AG20443 (cell line): ENCODE data around the gene HOXD12.
A peak's percentile ranks its signal among the peaks of the same experiment; 100 is the strongest.

Source experiments
- DNase-seq: peaks from one replicate; pipeline ENCODE4 v3.0.0; 2012; ENCODE audit warnings: low spot score, mixed read lengths

The HOXD12 gene

DNA sequence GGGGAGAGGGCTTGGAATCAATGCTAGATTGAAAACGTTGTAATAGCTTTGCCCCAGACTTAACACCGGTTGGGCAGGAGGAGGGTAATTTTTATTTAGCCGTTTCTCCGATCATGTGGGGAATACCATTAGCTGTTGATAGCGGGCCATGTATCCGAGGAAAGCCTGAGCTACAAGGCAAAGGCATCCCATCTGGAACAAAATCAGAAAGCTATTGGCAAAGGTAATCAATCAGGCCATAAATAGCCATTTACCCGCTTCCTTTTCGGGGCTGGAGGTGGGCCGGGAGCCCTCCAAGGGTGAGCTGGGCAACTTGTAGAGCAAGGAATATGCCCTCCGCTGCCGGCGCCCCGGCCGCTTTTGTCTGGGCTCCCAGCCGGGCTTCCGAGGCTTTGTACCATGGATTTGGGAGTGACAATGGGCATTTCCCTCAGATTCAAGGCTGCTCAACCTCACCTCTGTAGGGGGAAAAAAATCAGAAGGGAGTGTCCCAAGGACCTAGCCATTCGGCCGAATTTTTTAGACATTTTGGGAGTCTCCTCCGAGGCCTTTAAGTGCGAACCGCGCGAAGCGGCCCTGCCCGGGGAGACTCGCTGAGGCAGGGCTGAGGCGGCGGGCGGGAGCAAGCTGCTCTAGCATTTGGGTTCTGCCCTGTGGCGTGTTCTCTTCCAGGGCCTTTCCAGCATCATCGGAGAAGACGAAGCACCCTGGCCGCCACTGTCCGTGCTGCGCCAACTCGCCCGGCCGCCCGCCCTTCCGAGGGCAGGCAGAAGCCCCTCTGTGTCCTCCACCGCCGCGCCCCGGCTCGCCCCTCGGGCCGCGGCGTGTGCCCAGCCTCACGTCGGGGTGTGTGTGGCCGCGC is 21.8 kb downstream of the HOXD12 start:
- no peak for DNase-seq

DNA sequence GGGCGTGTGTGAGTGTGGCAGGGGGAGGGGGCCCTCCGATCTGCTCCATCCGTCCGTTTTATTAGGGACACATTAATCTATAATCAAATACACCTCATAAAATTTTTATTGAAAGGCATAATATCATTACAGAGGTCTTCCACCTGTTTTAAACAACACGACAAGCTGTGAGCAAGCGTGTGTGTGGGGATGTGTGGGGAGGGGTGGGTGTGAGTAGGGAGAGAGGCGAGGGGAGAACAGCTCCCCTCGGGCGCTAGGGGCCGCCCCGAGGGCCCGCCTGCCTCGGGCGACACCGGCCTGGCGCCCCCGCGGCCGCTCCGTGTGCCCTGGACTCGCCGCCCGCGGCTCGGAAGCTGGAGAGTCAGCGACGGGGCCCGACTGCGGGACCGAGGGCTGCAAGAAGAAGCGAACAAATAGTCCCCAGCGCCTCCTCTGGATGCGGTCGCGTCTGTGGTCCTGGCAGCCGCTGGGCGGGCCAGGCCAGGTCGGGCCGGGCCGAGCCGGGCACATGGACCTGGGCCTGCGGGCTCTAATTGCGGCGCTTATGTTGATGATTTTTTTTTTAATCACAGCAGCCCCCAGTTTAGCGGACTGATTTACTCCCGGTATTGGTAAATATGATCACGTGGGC is 22.6 kb downstream of the HOXD12 start:
- peak; percentile 73 for DNase-seq

DNA sequence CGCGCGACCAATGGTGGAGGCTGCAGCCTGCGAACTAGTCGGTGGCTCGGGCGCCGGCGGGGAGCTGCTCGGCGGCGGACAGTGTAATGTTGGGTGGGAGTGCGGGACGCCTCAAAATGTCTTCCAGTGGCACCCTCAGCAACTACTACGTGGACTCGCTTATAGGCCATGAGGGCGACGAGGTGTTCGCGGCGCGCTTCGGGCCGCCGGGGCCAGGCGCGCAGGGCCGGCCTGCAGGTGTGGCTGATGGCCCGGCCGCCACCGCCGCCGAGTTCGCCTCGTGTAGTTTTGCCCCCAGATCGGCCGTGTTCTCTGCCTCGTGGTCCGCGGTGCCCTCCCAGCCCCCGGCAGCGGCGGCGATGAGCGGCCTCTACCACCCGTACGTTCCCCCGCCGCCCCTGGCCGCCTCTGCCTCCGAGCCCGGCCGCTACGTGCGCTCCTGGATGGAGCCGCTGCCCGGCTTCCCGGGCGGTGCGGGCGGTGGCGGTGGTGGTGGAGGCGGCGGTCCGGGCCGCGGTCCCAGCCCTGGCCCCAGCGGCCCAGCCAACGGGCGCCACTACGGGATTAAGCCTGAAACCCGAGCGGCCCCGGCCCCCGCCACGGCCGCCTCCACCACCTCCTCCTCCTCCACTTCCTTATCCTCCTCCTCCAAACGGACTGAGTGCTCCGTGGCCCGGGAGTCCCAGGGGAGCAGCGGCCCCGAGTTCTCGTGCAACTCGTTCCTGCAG is 23.3 kb downstream of the HOXD12 start, which contains the start of gene HOXD9:
Gene HOXD9, plus strand, starts transcription at position 37 of the 728 bp plus-strand sequence. Its CDS starts 50 bp downstream, at position 87.
- peak; percentile 83 for DNase-seq

DNA sequence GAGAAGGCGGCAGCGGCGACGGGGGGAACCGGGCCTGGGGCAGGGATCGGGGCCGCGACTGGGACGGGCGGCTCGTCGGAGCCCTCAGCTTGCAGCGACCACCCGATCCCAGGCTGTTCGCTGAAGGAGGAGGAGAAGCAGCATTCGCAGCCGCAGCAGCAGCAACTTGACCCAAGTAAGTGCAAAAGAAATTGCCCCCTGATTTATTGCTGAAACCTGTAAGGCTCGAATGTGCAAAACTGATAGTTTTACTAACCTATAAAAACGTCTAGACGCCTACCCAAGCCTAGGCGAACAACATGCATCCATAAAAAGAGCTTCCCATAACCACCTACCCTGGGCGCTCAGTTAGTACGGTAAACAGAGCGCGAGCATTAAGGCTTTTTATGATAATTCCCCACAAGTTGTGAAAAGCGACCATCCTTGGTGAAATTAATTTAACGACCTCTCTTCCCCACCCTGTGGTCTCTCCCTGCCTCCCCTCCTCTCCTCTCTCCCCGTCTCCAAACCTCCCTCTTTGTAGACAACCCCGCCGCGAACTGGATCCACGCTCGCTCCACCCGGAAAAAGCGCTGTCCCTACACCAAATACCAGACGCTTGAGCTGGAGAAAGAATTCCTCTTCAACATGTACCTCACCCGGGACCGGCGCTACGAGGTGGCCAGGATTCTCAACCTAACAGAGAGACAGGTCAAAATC is 24.0 kb downstream of the HOXD12 start:
- DNase-seq, result no peak

GRCh38 chr2:176124110-176124946 is 24.7 kb downstream of the HOXD12 start:
- no peak for DNase-seq

- no peak for DNase-seq
Measured at GRCh38 chr2:176124947-176125771, 25.6 kb downstream of the HOXD12 start.

DNA sequence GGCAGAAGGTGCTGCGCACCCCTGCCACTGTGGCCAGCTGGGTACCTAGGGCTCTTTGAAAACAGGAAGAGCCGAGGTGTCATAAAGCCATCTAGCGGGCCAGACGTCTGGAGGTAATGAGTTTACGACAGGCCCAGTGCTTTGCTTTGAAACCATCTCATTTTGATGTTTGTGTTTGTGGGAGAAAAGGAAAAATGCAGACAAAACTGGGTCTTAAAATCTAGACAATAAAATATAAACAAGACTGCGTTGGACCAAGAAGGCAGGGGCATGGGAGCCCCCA is 26.1 kb downstream of the HOXD12 start:
- no peak for DNase-seq

- no peak for DNase-seq
Measured at GRCh38 chr2:176126929-176127773, 27.6 kb downstream of the HOXD12 start.

GRCh38 chr2:176127774-176128072 is 28.1 kb downstream of the HOXD12 start:
- no peak for DNase-seq

DNA sequence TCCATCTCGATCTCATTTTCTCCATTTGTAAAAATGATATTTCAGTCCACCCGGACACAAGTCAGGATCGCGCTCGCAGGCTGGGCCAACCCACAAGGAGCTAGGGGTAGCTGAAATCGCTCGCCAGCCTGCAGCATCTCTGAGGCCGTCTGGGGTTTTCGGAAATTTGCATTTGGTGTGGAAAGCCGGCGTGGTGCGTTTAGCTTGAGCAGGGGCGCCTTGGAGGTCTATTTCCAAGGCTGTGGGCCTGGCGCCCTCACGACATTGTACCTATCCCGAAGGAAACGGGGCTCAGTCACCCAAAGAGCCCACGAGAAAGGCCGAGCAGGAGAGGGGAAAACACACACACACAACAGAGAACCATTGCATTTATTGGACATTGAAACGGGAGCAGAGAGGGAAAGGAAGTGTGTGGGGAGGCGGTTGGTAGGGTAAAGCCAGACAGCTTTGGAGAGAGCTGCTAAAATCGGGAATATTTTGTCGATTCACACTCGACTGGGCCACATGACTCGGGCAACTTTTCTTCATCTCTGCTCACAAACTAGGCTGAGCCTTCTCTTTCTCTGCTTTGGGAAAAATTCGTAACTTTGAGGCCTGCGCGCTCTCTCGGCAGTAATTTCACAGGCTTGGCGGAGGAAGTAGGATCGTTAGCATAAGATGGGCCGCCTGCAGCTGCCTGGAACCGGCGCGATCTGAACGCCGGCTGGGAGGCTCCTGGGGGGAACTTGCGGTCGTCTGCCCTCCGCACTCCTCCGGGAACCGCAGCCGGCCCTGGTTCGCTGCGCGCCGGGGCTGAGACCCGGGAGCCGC is 28.8 kb downstream of the HOXD12 start:
- no peak for DNase-seq

DNA sequence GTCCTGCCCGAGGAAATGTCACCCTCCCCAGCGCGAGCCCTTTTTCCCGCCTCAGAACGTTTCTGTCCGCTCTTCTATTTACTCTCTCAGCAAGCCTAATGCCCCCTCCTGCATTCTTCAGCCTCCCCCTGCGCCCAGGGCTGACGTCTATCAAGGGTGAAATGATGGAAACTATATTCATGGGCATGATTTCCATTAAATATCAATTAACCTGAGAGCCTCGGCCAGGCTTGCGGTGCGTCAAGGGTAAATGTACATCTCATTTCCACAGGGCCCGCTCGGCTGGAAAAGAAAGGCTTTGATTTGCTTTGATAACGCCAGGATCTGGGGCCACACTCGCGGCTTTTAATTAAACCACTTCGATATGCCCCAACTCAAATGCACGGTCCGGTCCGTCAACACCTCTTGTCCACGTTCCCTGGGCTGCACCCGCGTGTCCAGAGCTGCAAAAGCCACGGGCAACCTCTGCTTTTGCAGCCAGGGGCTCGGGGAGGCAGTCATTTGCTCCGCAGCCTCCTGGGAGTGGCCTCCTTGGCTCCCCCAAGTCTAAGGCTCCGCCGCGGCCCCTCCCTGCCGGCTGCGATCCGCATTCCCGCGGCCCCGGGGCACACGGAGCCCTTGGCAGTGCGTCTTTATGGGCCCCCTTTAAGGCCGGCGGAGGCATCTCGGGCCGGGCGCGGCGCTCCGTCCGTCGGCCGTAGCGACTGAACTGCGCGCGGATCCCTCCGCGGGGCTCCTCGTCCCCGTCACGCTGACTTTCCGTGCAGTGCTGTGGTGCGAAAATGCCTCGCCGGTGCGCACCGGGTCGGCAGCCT is 29.6 kb downstream of the HOXD12 start, which contains the start of gene HOXD8:
Gene HOXD8, plus strand, starts transcription at position 724 of the 815 bp plus-strand sequence. CDS start 662 bp downstream, outside the sequence.
- peak; percentile 86 for DNase-seq

DNA sequence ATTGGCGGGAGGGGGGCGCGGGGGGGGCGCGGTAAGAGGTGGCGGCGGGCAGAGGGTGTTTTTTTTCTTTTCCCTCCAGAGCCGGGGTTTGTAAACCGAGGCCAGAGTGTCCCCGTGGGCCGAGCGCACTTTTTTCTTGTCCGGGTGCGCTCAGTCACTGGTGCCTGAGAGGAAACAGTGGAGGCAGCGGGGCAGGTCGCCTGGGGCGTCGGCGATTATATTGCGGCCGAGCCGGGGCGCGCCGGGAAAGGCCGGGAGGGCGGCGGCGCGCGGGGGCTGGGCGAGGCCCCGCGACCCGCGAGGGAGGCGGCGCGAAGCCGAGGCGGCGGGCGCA is 30.2 kb downstream of the HOXD12 start:
- DNase-seq, result peak; percentile 67

DNA sequence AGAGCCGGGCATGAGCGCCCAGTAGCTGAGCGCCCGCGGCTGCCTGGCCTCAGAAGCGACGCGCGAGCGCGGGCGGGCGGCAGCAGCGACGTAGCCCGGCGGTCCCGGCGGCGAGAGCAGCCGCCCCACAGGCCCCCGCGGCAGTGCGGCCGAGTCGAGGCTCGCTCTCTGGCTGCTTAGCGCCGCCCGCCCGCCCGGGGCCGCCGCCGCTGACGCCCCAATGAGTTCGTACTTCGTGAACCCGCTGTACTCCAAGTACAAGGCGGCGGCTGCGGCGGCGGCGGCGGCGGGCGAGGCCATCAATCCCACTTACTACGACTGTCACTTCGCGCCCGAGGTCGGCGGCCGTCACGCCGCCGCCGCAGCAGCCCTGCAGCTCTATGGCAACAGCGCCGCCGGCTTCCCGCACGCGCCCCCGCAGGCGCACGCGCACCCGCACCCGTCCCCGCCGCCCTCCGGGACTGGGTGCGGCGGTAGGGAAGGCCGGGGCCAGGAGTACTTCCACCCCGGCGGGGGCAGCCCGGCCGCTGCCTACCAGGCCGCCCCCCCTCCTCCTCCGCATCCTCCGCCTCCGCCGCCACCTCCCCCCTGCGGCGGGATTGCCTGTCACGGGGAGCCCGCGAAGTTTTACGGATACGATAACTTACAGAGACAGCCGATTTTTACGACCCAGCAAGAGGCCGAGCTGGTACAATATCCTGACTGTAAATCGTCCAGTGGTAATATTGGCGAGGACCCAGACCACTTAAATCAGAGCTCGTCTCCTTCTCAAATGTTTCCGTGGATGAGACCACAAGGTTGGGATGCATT is 30.8 kb downstream of the HOXD12 start:
- peak; percentile 71 for DNase-seq

DNA sequence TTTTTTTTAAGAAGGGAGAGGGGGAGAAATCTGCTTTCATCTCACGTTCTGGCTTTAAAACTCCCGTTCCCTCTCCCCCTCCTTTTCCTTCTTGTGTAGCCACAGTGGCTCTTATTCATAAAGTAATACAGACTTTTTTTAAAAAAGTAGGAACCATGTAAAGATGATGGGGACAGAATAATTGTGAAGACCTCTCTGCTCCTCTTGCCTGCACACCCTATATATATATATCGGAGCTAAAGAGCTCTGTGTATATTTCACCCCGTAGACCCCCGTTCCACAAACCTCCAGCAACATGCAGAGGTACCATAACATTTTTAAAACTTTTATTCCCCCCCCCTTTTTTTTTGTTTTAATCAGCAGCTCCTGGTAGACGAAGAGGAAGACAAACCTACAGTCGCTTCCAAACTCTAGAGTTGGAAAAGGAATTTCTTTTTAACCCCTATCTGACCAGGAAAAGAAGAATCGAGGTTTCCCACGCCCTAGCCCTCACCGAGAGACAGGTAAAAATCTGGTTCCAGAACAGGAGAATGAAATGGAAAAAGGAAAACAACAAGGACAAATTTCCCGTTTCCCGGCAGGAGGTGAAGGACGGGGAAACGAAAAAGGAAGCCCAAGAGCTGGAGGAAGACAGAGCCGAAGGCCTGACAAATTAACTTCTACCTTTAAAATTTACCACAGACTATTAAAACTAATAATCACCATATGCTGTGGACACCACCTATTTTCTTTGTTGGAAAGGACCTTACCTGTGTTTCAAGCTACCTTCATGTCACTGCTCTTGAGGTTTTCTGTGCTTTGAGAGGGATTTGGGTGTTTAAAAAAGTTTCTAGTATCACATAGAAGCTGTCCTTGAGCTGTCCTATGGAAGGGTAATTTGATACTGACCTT is 31.6 kb downstream of the HOXD12 start:
- no peak for DNase-seq

GRCh38 chr2:176131848-176132158 is 32.2 kb downstream of the HOXD12 start:
- DNase-seq, result no peak
